Measurements from ENCODE around the gene TAGLN.

DNA sequence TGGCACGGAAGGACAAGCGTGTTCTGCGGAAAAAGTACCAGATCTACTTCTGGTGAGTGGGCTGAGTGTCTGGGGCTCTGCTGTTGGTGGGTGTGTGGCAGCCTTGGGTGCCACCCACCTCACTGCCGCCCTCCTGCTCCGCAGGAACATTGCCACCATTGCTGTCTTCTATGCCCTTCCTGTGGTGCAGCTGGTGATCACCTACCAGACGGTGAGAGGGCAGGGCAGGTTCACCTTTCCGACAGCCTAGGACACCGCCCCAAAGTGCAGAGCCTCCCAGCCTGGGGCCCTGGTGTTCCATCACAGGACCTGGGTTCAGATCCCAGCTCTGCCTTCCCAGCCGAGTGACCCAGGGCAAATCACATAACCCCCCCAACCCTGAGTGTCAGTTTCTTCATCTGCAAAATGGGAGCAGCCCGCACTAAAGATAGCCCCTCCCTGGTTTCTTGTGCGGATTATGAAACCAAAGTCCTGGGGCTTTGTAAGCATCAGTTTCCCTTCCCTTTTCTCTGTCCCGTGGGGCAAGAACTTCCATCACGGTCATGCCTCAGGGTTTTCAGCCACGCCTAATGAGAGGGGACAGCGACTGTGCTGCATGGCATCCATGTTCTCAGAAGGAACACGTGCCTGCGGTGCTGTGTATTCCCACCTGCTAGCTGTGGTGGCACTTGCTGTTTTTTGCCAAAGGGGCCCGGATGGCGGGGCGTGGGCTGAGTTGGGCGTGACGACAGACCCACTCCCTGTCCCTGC, 9.8 kb upstream of the TAGLN start:
- TF ChIP-seq, protein P1, sequence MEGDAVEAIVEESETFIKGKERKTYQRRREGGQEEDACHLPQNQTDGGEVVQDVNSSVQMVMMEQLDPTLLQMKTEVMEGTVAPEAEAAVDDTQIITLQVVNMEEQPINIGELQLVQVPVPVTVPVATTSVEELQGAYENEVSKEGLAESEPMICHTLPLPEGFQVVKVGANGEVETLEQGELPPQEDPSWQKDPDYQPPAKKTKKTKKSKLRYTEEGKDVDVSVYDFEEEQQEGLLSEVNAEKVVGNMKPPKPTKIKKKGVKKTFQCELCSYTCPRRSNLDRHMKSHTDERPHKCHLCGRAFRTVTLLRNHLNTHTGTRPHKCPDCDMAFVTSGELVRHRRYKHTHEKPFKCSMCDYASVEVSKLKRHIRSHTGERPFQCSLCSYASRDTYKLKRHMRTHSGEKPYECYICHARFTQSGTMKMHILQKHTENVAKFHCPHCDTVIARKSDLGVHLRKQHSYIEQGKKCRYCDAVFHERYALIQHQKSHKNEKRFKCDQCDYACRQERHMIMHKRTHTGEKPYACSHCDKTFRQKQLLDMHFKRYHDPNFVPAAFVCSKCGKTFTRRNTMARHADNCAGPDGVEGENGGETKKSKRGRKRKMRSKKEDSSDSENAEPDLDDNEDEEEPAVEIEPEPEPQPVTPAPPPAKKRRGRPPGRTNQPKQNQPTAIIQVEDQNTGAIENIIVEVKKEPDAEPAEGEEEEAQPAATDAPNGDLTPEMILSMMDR (IDR thresholded peaks at IDR 0.05; ENCODE audit: low read depth, low read length) = no peak
- TF ChIP-seq EZH2phosphoT487 (IDR thresholded peaks at IDR 0.05; ENCODE audit: low read depth) = no peak

Data from OCI-LY3 (cell line).